Mesenteric fat pad (tissue), 1 donor: ENCODE data around the gene ATAD3B. TPM values are rescaled to one million over a fixed set of nuclear protein-coding genes. Genes with fewer than 3 reads are reported as not detected.
"Not testable (repeated sequence)": the region's sequence is repeated elsewhere in the genome, so short reads cannot be mapped to it uniquely, and the experiment has no call there.

Source experiments
- DNase-seq: peaks from one replicate; pipeline ENCODE4 v3.0.0-alpha.2; 2020; ENCODE audit warnings: low spot score
- total RNA-seq: library from RNA; stranded (reverse); fragmentation: NEBNext Ultra II Directional; extraction: Animal tissue kit (Norgen Biotek cat#: 25700); gene quantifications from one replicate; pipeline ENCODE4 v1.2.1, GENCODE V29; 2021
- donor health status: DM: yes; HTN: yes; CAD: no.

Gene ATAD3B
- total RNA-seq, 1 donor from 2014 or later: 12.6 TPM

DNA sequence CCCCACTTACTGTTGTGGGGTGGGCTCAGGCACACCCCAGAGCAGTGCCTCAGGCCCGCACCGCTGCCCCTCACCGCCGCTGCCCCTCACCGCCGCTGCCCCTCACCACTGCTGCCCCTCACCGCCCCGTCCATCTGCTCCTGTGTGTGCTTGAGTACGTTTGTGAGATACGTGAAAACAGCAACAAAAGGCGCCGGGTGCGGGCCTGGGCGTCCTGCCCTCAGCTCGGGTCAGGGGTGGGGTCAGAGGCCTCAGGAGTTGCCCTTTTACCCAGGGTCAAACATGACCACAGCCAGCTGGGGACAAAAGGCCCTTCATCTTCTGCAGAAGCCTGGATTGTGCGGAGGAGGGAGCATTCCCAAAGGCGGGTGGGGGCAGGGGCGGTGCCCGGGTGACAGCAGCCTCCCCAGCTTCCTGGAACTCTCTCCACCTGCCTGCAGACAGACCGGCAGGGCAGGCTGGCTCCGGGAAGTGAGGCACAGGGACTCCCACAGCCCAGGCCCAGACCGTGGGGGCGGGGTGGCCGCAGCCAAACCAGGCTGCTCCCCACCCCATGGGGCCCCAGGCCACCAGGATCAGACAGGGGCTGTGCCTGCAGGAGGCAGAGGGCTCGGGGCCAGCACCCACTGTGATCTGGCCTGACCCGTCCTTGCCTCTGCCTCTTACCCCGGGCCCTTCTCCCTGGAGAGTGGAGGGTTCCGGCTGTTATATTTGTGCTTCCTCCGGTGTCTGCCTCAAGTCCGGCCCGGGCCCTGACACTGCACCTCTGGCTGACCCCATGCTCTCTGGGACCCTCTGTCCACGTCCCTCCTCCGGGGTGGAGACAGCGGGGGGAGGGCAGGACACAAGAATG is 38.4 kb upstream of the ATAD3B start:
- peak; percentile 92 for DNase-seq

GRCh38 chr1:1433804-1434130 is 37.8 kb upstream of the ATAD3B start:
- DNase-seq: peak; percentile 90

GRCh38 chr1:1434131-1434823 is 37.3 kb upstream of the ATAD3B start:
- DNase-seq: peak; percentile 90

GRCh38 chr1:1434824-1435105 is 36.8 kb upstream of the ATAD3B start:
- DNase-seq: no peak

DNA sequence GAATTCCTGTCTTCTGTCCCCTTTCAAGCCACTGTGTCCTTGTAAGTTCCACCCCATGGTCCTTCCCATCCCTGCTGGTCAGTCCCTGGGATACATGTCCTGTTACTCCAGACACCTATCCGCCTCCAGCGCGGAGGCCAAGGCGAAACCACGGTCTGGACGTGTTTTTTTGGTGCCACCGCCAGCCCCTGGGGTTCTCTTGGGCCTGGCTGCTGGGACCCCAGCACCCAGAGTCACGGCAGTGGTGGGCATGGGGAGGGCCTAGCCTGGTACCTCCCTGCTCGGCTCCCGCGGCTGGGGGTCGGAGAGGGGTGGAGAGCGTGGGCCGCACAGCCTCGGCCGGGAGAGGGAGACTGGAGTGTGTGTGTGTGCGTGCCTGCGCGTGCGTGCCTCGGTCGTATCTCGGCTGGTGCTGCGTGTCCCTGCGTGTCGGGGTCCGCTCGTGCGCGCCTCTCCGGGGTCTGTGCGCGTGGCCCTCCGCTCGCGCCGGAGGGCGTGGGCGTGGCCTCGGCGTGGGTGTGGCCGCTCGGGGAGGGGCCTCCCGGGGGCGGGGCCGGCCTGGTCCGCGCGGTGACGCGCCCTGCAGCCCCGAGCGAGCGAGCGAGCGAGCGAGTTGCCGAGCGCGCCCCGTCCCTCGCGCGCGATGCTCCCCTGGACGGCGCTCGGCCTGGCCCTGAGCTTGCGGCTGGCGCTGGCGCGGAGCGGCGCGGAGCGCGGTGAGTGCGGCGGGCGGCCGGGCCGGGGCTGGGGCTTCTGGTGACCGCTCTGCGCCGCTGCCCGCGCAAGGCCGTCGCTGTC is 36.3 kb upstream of the ATAD3B start, which contains the start of gene VWA1:
Gene VWA1, plus strand, starts transcription at position 585 of the 798 bp plus-strand sequence. Its CDS starts 59 bp downstream, at position 644.
- DNase-seq: peak; percentile 91

DNA sequence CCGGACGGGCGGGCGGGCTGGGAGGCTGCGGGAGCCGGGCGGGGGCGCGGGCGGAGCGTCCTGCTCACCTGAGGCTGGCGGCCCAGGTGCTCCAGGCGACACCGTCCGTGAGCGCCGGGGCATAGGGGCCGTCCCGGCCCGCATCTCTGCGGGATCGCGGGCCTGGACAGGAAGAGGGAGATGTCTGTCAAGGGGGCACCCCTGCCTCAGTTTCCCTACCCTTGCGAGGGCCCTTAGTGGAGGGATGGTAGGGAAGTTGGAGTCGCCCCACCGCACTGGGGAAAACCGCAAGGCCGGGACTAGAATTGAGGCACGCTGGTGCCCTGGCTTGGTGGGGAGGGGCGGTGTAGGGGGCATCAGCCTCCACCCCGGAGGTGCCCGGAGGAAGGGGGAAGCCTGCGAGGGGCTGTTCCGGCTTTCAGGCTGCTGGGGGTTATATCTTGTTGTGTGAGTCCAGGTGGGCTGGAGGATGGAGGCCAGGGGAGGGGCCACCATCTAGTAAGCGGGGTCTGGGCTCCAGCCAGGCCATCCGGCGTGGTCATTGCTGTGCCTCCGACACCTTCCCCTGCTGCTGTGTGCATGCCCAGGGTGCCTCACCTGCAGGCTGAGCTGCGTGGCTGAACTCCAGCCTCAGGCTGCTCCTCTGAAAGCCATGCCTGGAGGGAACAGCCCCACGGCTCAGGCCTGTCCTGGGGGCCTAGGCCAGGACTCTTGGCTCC is 35.5 kb upstream of the ATAD3B start:
- DNase-seq: no peak

DNA sequence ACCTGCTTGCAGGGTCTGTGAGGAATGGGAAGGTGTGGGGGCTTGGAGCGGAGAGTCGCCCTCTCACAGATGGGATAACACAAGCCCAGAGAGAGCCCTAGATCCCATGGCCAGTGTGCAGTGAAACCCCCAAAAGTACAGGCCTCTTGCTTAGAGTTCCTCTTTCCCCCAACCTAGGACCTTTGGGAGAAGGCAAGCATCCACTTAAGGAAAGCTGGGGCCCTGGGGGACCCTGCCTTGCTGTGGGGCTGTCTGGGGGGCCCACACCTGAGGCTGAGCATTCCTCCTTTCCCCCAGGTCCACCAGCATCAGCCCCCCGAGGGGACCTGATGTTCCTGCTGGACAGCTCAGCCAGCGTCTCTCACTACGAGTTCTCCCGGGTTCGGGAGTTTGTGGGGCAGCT is 34.9 kb upstream of the ATAD3B start:
- DNase-seq: no peak

GRCh38 chr1:1437033-1437903 is 34.3 kb upstream of the ATAD3B start:
- no peak for DNase-seq

GRCh38 chr1:1437904-1438376 is 33.6 kb upstream of the ATAD3B start:
- DNase-seq: no peak

DNA sequence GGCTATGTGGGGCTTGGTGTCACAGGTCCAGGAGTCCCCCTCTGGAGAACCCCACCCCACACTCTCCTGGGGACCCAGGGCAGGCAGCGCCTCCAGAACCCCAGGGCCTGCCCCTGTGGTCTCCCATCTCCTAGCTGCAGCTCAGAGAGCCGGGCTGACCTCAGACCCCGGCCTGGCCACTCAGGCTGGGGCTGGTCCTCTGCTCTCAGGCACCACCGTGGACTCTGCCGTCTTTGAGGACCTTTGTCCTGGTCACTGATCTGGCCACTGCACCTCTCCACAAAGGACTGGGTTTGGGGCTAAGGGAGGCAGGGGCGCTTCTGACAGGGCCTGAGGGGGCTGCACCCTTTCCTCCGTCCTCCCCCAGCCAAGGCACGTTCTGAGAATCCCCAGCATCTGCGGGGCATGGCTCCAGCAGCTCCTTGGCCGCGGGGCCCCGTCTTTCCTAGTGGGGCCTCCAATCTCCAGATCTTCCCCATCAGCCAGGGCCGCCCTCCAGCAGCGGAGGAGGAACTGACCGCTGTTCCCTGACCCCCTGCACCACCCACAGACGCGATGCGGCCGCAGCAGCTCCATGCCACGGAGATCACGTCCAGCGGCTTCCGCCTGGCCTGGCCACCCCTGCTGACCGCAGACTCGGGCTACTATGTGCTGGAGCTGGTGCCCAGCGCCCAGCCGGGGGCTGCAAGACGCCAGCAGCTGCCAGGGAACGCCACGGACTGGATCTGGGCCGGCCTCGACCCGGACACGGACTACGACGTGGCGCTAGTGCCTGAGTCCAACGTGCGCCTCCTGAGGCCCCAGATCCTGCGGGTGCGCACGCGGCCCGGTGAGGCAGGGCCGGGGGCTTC is 32.8 kb upstream of the ATAD3B start:
- no peak for DNase-seq

GRCh38 chr1:1439546-1440261 is 31.9 kb upstream of the ATAD3B start:
- DNase-seq: no peak

DNA sequence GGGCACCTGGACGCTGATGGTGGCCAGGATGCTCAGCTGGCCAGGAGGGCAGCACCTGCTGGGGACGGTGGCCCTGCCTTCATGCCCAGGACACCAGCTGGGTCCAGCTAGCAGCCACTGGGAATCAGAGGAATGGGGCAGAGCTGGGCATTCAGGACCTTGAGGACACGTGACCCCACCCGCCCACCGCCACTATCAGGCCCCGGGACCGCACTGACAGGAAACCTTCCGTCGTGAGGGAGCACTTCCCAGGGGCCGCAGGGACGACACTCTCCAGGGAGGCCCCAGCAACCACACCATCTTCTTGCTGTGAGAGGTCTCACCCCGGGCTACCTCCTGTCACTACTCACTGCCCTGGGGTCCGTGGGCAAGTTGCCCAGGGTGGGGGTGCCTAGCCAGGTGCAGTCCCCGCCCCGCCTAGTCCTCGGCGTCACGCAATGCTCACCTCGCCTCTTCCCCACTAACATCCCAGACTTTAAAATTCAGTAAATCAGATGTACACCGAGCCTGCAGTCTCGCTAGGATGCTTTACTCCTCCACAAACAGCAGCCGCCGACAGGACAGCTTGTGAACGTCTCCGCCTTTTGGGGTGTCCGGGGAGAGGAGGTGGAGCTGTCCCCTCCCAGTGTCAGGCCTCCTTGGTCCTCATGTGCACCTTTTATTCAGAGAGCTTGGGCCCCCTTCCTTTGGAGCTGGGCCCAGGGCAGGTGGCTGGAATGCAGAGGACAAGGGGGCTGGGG is 31.1 kb upstream of the ATAD3B start:
- DNase-seq: no peak

DNA sequence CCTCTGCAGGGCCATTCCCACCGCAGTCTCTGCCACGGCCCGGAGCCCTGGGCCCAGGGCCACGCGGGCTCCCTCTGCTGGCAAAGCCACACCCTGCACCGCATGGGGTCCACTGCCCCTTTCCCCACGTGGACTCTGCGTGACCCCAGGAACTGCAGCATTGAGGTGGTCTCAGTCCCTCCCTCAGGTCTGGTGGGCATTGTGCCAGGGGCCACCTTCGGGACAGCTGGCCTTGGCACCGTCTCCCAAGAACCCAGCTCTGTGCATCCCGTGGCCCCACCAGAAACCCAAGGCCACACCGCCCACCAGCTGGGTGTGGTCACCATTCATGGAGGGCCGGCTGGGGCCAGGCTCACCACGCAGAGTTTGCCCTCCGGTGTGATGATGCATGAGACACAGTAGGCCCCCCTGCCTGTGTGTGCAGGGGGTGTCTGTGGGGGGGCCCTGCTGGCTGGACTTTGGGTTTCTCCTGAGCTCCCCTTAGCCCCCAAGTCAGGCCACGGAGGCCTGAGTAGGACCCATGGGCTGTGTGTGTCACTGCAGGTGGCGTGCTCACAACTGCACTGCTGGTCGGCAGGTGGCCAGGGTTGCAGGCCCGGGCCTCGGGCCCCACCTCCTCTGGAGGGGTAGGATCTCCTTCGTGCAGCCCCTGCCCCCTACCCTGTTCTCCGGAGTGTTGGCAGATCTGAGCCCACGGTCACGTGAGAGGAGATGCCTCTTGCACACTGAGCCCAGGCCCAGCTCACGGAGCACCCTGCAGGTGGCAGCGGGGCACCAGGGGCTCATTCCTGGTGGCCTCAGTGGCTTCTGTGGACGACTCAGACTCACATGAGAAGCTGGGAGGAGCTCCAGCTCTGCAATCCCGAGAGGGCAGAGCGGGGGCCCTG is 30.3 kb upstream of the ATAD3B start:
- DNase-seq: no peak

- DNase-seq: no peak
These were observed 29.3 kb upstream of the ATAD3B start for GRCh38 chr1:1442069-1442770.

- DNase-seq: not testable (repeated sequence)
These were observed 24.9 kb upstream of the ATAD3B start for GRCh38 chr1:1446631-1447030.

DNA sequence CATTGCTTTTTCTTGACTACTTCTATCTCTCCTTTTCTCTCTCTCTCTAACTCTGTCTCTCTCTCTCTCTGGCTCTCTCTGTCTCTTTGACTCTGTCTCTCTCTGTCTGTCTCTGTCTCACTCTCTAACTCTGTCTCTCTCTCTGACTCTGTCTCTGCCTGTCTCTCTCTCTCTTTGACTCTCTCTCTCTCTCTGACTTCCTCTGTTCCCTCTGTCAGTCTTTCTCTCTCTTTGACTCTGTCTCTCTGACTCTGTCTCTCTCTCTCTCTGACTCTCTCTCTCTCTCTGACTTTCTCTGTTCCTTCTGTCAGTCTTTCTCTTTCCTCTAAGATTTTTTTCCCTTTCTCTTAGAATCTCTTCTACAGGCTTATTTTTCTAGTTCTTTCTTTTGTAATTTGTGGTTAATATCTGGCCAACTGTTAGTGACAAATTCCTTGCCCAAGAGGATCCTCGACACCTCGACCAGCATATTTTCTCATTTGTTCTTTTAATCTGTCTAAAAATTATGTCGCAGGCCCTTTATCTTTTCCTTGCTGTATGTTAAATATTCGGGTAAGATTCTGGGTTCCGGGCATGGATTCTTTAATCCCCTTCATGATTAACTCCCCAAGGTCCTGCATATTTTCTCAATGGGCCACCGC is 22.3 kb upstream of the ATAD3B start, which contains the start of gene ATAD3C:
Gene ATAD3C, plus strand, starts transcription at position 591 of the 641 bp plus-strand sequence. CDS start 995 bp downstream, outside the sequence.
- DNase-seq: no peak
